ENCODE results near the gene SPINK1. TPM values are rescaled to one million over a fixed set of nuclear protein-coding genes. Genes with fewer than 3 reads are reported as not detected.

Gene SPINK1
- total and polyA plus RNA-seq, 11 donors: 0.50 to 32.4 (median 3.5) TPM; not detected in 3

GRCh38 chr5:147782110-147783028, 49.1 kb downstream of the SPINK1 start, which contains the start of gene JAKMIP2:
JAKMIP2 (minus strand) TSS chr5:147782728; CDS start chr5:147671806, 110,922 bp downstream.
- WGBS, 4 donors: 2 to 8% (median 3%) methylated on average over 12 to 19 of the region's 19 CpGs
- peak within 1 kb of the TSS in 9 of 12 donors; percentile 10 to 40 (median 23) for H3K4me3 ChIP-seq

GRCh38 chr5:147780924-147781573, 50.4 kb downstream of the SPINK1 start:
- Histone ChIP-seq H3K27ac (no peak overlapping the region), H3K27me3 (peaks cover 0 to 35% (median 6%) of the 10 kb centered on the region in 9 donors), H3K36me3 (no peaks in the 10 kb centered on the region), H3K9me3 (no peaks in the 10 kb centered on the region), H3K4me3 (no peak overlapping the region), H3K4me1 (peaks cover 0 to 7% (median 0%) of the 10 kb centered on the region in 12 donors)
- ATAC-seq (no peak), DNase-seq (no peak)
- WGBS, 4 donors: 81 to 85% (median 83%) methylated on average over 5 of the region's 5 CpGs
- no peak for TF ChIP-seq POLR2A (IDR thresholded peaks at IDR 0.05)
- TF ChIP-seq, protein P1, sequence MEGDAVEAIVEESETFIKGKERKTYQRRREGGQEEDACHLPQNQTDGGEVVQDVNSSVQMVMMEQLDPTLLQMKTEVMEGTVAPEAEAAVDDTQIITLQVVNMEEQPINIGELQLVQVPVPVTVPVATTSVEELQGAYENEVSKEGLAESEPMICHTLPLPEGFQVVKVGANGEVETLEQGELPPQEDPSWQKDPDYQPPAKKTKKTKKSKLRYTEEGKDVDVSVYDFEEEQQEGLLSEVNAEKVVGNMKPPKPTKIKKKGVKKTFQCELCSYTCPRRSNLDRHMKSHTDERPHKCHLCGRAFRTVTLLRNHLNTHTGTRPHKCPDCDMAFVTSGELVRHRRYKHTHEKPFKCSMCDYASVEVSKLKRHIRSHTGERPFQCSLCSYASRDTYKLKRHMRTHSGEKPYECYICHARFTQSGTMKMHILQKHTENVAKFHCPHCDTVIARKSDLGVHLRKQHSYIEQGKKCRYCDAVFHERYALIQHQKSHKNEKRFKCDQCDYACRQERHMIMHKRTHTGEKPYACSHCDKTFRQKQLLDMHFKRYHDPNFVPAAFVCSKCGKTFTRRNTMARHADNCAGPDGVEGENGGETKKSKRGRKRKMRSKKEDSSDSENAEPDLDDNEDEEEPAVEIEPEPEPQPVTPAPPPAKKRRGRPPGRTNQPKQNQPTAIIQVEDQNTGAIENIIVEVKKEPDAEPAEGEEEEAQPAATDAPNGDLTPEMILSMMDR (IDR thresholded peaks at IDR 0.05): no peak
- intact Hi-C loops (cut with DNase I): no loop called here

More at GRCh38 chr5:147782110-147783028, 49.1 kb downstream of the SPINK1 start, which contains the start of gene JAKMIP2:
- no peaks in the 10 kb centered on the region for H3K9me3 ChIP-seq
- peak; percentile 68 to 88 (median 78) for DNase-seq
- no peak within 1 kb of the TSS for H3K27ac ChIP-seq
- intact Hi-C loops (cut with DNase I): no loop called here
- peaks cover 0 to 7% (median 0%) of the 10 kb centered on the region in 12 donors for H3K4me1 ChIP-seq
- TF ChIP-seq, protein P1 (IDR thresholded peaks at IDR 0.05): no peak
- TF ChIP-seq POLR2A (IDR thresholded peaks at IDR 0.05): no peak
- H3K36me3 ChIP-seq: no peaks in the 10 kb centered on the region
- H3K27me3 ChIP-seq: peaks cover 0 to 36% (median 6%) of the 10 kb centered on the region in 9 donors
- ATAC-seq: peak; percentile 81 to 90 (median 88)

DNA sequence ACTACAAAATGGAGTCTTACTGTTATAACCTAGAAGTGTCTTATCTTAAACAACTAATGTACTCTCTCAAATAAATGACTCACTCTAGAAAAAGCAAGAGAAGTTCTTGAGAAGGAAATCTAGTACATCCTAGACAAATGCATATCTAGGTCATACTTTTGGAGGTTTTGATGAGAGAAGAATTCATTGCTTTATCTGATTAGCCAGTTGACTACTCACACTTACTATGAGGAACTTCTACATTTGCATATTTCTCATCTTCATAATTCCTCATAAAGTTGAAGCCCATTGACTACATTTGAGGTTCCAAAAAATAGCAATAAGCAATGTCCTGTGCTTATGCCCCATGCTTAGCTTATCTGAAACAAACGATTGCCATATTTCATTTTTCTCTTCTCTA, 51.8 kb downstream of the SPINK1 start:
- TF ChIP-seq POLR2A (IDR thresholded peaks at IDR 0.05): no peak
- TF ChIP-seq, protein P1 (IDR thresholded peaks at IDR 0.05): no peak
- H3K9me3 ChIP-seq: no peaks in the 10 kb centered on the region
- H3K27ac ChIP-seq: no peak overlapping the region
- no peaks in the 10 kb centered on the region for H3K36me3 ChIP-seq
- ATAC-seq: no peak
- no peak overlapping the region for H3K4me3 ChIP-seq
- no peak for DNase-seq
- 79 to 85% (median 81%) methylated on average over 1 of the region's 1 CpG for WGBS, 4 donors
- intact Hi-C loops (cut with DNase I): loop anchor here in 1 of 10 donors (10.0 kb wide), 1 partner anchor 115 kb away; no protein-coding TSS in a partner anchor
- peaks cover 0 to 31% (median 6%) of the 10 kb centered on the region in 9 donors for H3K27me3 ChIP-seq
- H3K4me1 ChIP-seq: peaks cover 0 to 7% (median 0%) of the 10 kb centered on the region in 12 donors

Measured in heart left ventricle (tissue), 16 donors.